Stimulated activated naive B cell treated with anti-CD40 and anti-IgM and Interleukin-4, amounts not matched to agents 10 μg/mL and 1 μg/mL and 100 μg/mL, for 72 hours (primary cell): ENCODE measurements around the gene AOPEP.
A peak's percentile ranks its signal among the peaks of the same experiment; 100 is the strongest.

Source experiments
- ATAC-seq, 2 donors: fragments of 150-1000 bp; cut with Tn5 transposase; replicated peaks; 2 replicates each; pipeline ENCODE4 v1.10.0; 2021; ENCODE audit warnings: moderate library complexity in 1 of 2
- DNase-seq: peaks from one replicate; pipeline ENCODE4 v3.0.0; 2021
- H3K27ac Mint-ChIP-seq: one replicate; pipeline ENCODE4 v1.8.0; 2022; ENCODE audit warnings: mild to moderate bottlenecking, mixed read lengths
- H3K27me3 Mint-ChIP-seq, 2 donors: one replicate each; pipeline ENCODE4 v1.8.0; 2022; ENCODE audit warnings: mixed read lengths in 2 of 2
- H3K36me3 Mint-ChIP-seq, 2 donors: one replicate each; pipeline ENCODE4 v1.8.0; 2022; ENCODE audit warnings: mixed read lengths in 2 of 2, mild to moderate bottlenecking in 1 of 2
- H3K4me1 Mint-ChIP-seq, 2 donors: one replicate each; pipeline ENCODE4 v1.8.0; 2022; ENCODE audit warnings: mixed read lengths in 2 of 2, mild to moderate bottlenecking in 1 of 2
- H3K4me3 Mint-ChIP-seq, 2 donors: one replicate each; pipeline ENCODE4 v1.8.0; 2022; ENCODE audit warnings: mild to moderate bottlenecking in 2 of 2, mixed read lengths in 2 of 2, moderate library complexity in 1 of 2
- H3K9me3 Mint-ChIP-seq, 2 donors: one replicate each; pipeline ENCODE4 v1.8.0; 2022; ENCODE audit warnings: mixed read lengths in 2 of 2, mild to moderate bottlenecking in 1 of 2

AOPEP gene

GRCh38 chr9:95061916-95062595 is 335.6 kb downstream of the AOPEP start:
- no peaks in the 10 kb centered on the region for H3K9me3 Mint-ChIP-seq
- DNase-seq: no peak
- ATAC-seq: no peak
- peaks cover 14 to 17% of the 10 kb centered on the region in 2 donors for H3K36me3 Mint-ChIP-seq
- H3K27me3 Mint-ChIP-seq: no peaks in the 10 kb centered on the region
- no peaks in the 10 kb centered on the region for H3K4me1 Mint-ChIP-seq
- H3K27ac Mint-ChIP-seq: no peak overlapping the region
- H3K4me3 Mint-ChIP-seq: no peak overlapping the region

- H3K4me3 Mint-ChIP-seq: no peak overlapping the region
- no peaks in the 10 kb centered on the region for H3K4me1 Mint-ChIP-seq
- DNase-seq (no peak), ATAC-seq (no peak)
- H3K27me3 Mint-ChIP-seq: no peaks in the 10 kb centered on the region
- no peaks in the 10 kb centered on the region for H3K9me3 Mint-ChIP-seq
- peaks cover 14 to 18% of the 10 kb centered on the region in 2 donors for H3K36me3 Mint-ChIP-seq
- H3K27ac Mint-ChIP-seq: no peak overlapping the region
Measured at GRCh38 chr9:95062596-95063065, 336.1 kb downstream of the AOPEP start.

- Mint-ChIP-seq H3K27ac (no peak overlapping the region), H3K4me3 (no peak overlapping the region), H3K4me1 (no peaks in the 10 kb centered on the region), H3K27me3 (no peaks in the 10 kb centered on the region), H3K36me3 (peaks cover 16 to 21% of the 10 kb centered on the region in 2 donors), H3K9me3 (no peaks in the 10 kb centered on the region)
- ATAC-seq: no peak
- DNase-seq: no peak
Measured at GRCh38 chr9:95063300-95063699, 336.8 kb downstream of the AOPEP start.

- Mint-ChIP-seq H3K4me3 (no peak overlapping the region), H3K27ac (peak overlapping the region; percentile 21), H3K36me3 (peaks cover 25 to 26% of the 10 kb centered on the region in 2 donors), H3K9me3 (no peaks in the 10 kb centered on the region), H3K27me3 (no peaks in the 10 kb centered on the region), H3K4me1 (no peaks in the 10 kb centered on the region)
- DNase-seq: no peak
- ATAC-seq: no peak
Measured at GRCh38 chr9:95065224-95065623, 338.7 kb downstream of the AOPEP start.

- Mint-ChIP-seq H3K36me3 (peaks cover 22% of the 10 kb centered on the region in 2 donors), H3K27ac (no peak overlapping the region)
Measured at GRCh38 chr9:95067057-95067456, 340.6 kb downstream of the AOPEP start.

GRCh38 chr9:95067897-95068296 is 341.4 kb downstream of the AOPEP start:
- no peak overlapping the region for H3K27ac Mint-ChIP-seq
- H3K27me3 Mint-ChIP-seq: no peaks in the 10 kb centered on the region
- DNase-seq (no peak), ATAC-seq (no peak)
- H3K4me3 Mint-ChIP-seq: no peak overlapping the region
- H3K9me3 Mint-ChIP-seq: no peaks in the 10 kb centered on the region
- H3K4me1 Mint-ChIP-seq: no peaks in the 10 kb centered on the region
- peaks cover 18 to 22% of the 10 kb centered on the region in 2 donors for H3K36me3 Mint-ChIP-seq

More at GRCh38 chr9:95067057-95067456, 340.6 kb downstream of the AOPEP start:
- no peaks in the 10 kb centered on the region for H3K9me3 Mint-ChIP-seq
- H3K4me1 Mint-ChIP-seq: no peaks in the 10 kb centered on the region
- ATAC-seq (no peak), DNase-seq (no peak)
- H3K4me3 Mint-ChIP-seq: no peak overlapping the region
- no peaks in the 10 kb centered on the region for H3K27me3 Mint-ChIP-seq

GRCh38 chr9:95070549-95071021 is 344.1 kb downstream of the AOPEP start:
- ATAC-seq: no peak
- H3K4me3 Mint-ChIP-seq: no peak overlapping the region
- no peak for DNase-seq
- H3K27me3 Mint-ChIP-seq: no peaks in the 10 kb centered on the region
- H3K36me3 Mint-ChIP-seq: peaks cover 17 to 19% of the 10 kb centered on the region in 2 donors
- H3K4me1 Mint-ChIP-seq: no peaks in the 10 kb centered on the region
- no peak overlapping the region for H3K27ac Mint-ChIP-seq
- no peaks in the 10 kb centered on the region for H3K9me3 Mint-ChIP-seq

GRCh38 chr9:95071450-95071849 is 345.0 kb downstream of the AOPEP start:
- DNase-seq (no peak), ATAC-seq (no peak)
- peaks cover 17 to 19% of the 10 kb centered on the region in 2 donors for H3K36me3 Mint-ChIP-seq
- H3K27ac Mint-ChIP-seq: no peak overlapping the region
- no peaks in the 10 kb centered on the region for H3K4me1 Mint-ChIP-seq
- H3K27me3 Mint-ChIP-seq: no peaks in the 10 kb centered on the region
- H3K9me3 Mint-ChIP-seq: no peaks in the 10 kb centered on the region
- no peak overlapping the region for H3K4me3 Mint-ChIP-seq

- Mint-ChIP-seq H3K4me1 (no peaks in the 10 kb centered on the region), H3K4me3 (no peak overlapping the region), H3K36me3 (peaks cover 17 to 19% of the 10 kb centered on the region in 2 donors), H3K9me3 (no peaks in the 10 kb centered on the region), H3K27ac (no peak overlapping the region), H3K27me3 (no peaks in the 10 kb centered on the region)
- ATAC-seq (no peak), DNase-seq (no peak)
Measured at GRCh38 chr9:95071925-95072324, 345.4 kb downstream of the AOPEP start.

- ATAC-seq (no peak), DNase-seq (no peak)
- H3K27ac Mint-ChIP-seq: no peak overlapping the region
- H3K36me3 Mint-ChIP-seq: peaks cover 14 to 18% of the 10 kb centered on the region in 2 donors
- H3K4me1 Mint-ChIP-seq: no peaks in the 10 kb centered on the region
- H3K27me3 Mint-ChIP-seq: no peaks in the 10 kb centered on the region
- no peaks in the 10 kb centered on the region for H3K9me3 Mint-ChIP-seq
- no peak overlapping the region for H3K4me3 Mint-ChIP-seq
Measured at GRCh38 chr9:95073042-95073607, 346.6 kb downstream of the AOPEP start.

- H3K4me3 Mint-ChIP-seq: no peak overlapping the region
- H3K9me3 Mint-ChIP-seq: no peaks in the 10 kb centered on the region
- no peak for DNase-seq
- no peak for ATAC-seq
- no peaks in the 10 kb centered on the region for H3K27me3 Mint-ChIP-seq
- no peaks in the 10 kb centered on the region for H3K4me1 Mint-ChIP-seq
- peaks cover 7 to 11% of the 10 kb centered on the region in 2 donors for H3K36me3 Mint-ChIP-seq
- no peak overlapping the region for H3K27ac Mint-ChIP-seq
Measured at GRCh38 chr9:95073918-95074317, 347.4 kb downstream of the AOPEP start.

GRCh38 chr9:95074632-95075031 is 348.1 kb downstream of the AOPEP start:
- Mint-ChIP-seq H3K4me1 (no peaks in the 10 kb centered on the region), H3K27ac (no peak overlapping the region), H3K36me3 (peaks cover 5 to 8% of the 10 kb centered on the region in 2 donors), H3K4me3 (no peak overlapping the region), H3K27me3 (no peaks in the 10 kb centered on the region), H3K9me3 (no peaks in the 10 kb centered on the region)
- DNase-seq: no peak
- ATAC-seq: no peak

- no peak for DNase-seq
- no peak overlapping the region for H3K4me3 Mint-ChIP-seq
- no peak for ATAC-seq
- no peaks in the 10 kb centered on the region for H3K27me3 Mint-ChIP-seq
- H3K36me3 Mint-ChIP-seq: peaks cover 2 to 8% of the 10 kb centered on the region in 2 donors
- H3K4me1 Mint-ChIP-seq: no peaks in the 10 kb centered on the region
- H3K9me3 Mint-ChIP-seq: no peaks in the 10 kb centered on the region
- no peak overlapping the region for H3K27ac Mint-ChIP-seq
Measured at GRCh38 chr9:95075700-95076099, 349.2 kb downstream of the AOPEP start.

GRCh38 chr9:95076696-95077052 is 350.2 kb downstream of the AOPEP start:
- Mint-ChIP-seq H3K27me3 (no peaks in the 10 kb centered on the region), H3K9me3 (no peaks in the 10 kb centered on the region), H3K4me3 (no peak overlapping the region), H3K4me1 (no peaks in the 10 kb centered on the region), H3K36me3 (peaks cover 5 to 13% of the 10 kb centered on the region in 2 donors), H3K27ac (no peak overlapping the region)
- no peak for DNase-seq
- no peak for ATAC-seq

GRCh38 chr9:95077053-95077765 is 350.7 kb downstream of the AOPEP start:
- Mint-ChIP-seq H3K4me3 (no peak overlapping the region), H3K4me1 (no peaks in the 10 kb centered on the region), H3K27ac (no peak overlapping the region), H3K36me3 (peaks cover 10 to 18% of the 10 kb centered on the region in 2 donors), H3K27me3 (no peaks in the 10 kb centered on the region), H3K9me3 (no peaks in the 10 kb centered on the region)
- ATAC-seq (no peak), DNase-seq (no peak)
